Natural killer cell (primary cell): Measurements from ENCODE around the gene MON2. TPM values are rescaled to one million over a fixed set of nuclear protein-coding genes. Genes with fewer than 3 reads are reported as not detected.

Source experiments
- ATAC-seq, 3 donors: fragments of 150-1000 bp in 2 of 3; fragments of 200-7000 bp in 1 of 3; cut with Tn5 transposase; 1 replicate in 1 of 3; 2 replicates in 2 of 3; pipeline ENCODE4 v1.10.0; 2021; ENCODE audit warnings: mild to moderate bottlenecking in 2 of 3, moderate library complexity in 2 of 3
- DNase-seq, 2 donors: peaks; one replicate each; pipeline versions ENCODE4 v3.0.0 to v3.0.0-alpha.2; 2013 to 2021; ENCODE audit warnings: mixed read lengths in 1 of 2
- H3K27ac ChIP-seq: one replicate; pipeline ENCODE4 v1.5.1; 2013; ENCODE audit warnings: mild to moderate bottlenecking, low read length
- H3K27me3 ChIP-seq: one replicate; pipeline ENCODE4 v1.6.1; 2013; ENCODE audit warnings: low read length; ENCODE audit not compliant: control insufficient read depth, insufficient read depth
- H3K36me3 ChIP-seq: one replicate; pipeline ENCODE4 v1.6.1; 2013; ENCODE audit warnings: low read length; ENCODE audit not compliant: control insufficient read depth, insufficient read depth
- H3K4me1 ChIP-seq: one replicate; pipeline ENCODE4 v1.6.1; 2013; ENCODE audit warnings: low read length; ENCODE audit not compliant: control insufficient read depth, insufficient read depth
- H3K4me3 ChIP-seq: one replicate; pipeline ENCODE4 v1.5.1; 2013; ENCODE audit warnings: low read length
- H3K9me3 ChIP-seq: one replicate; pipeline ENCODE4 v1.6.1; 2013; ENCODE audit warnings: low read length; ENCODE audit not compliant: control insufficient read depth, insufficient read depth
- H3K27ac Mint-ChIP-seq, 2 donors: one replicate each; pipeline ENCODE4 v1.8.0; 2022; ENCODE audit warnings: mild to moderate bottlenecking in 2 of 2, mixed read lengths in 2 of 2, moderate library complexity in 1 of 2
- H3K27me3 Mint-ChIP-seq, 2 donors: one replicate each; pipeline ENCODE4 v1.8.0; 2022; ENCODE audit warnings: low read depth in 2 of 2, mixed read lengths in 2 of 2
- H3K36me3 Mint-ChIP-seq: one replicate; pipeline ENCODE4 v1.8.0; 2022; ENCODE audit warnings: mixed read lengths
- H3K4me1 Mint-ChIP-seq, 2 donors: one replicate each; pipeline ENCODE4 v1.8.0; 2022; ENCODE audit warnings: mixed read lengths in 2 of 2
- H3K4me3 Mint-ChIP-seq: one replicate; pipeline ENCODE4 v1.8.0; 2022; ENCODE audit warnings: mild to moderate bottlenecking, moderate library complexity, mixed read lengths
- H3K9me3 Mint-ChIP-seq, 2 donors: one replicate each; pipeline ENCODE4 v1.8.0; 2022; ENCODE audit warnings: mixed read lengths in 2 of 2
- CTCF ChIP-seq: fragments of 200-600 bp; IDR thresholded peaks from one replicate; pipeline ENCODE4 v1.8.0; 2022; ENCODE audit warnings: antibody characterized with exemption
- WGBS: methylation state at CpG from one replicate; pipeline ENCODE4 v1.1.7; 2013; ENCODE audit warnings: missing lambda C conversion rate; ENCODE audit not compliant: insufficient coverage; 5-methylcytosine and 5-hydroxymethylcytosine counted together
- intact Hi-C: fragments of 100-400 bp; cut with micrococcal nuclease; formaldehyde crosslinking; loops from one replicate; pipeline ENCODE4 v1.14.2; 2022
- total RNA-seq, 4 donors: library from RNA; stranded (reverse); fragments of 120-200 nt in 1 of 4; gene quantifications; one replicate each; pipeline versions ENCODE4 v1.2.3 to v1.2.4, GENCODE V29; 2013 to 2022

The MON2 gene
- total RNA-seq, 3 donors from 2014 or later (not counting 1 experiment from before 2014, with no cell fraction given), result 80.0 to 100 (median 86.7) TPM

DNA sequence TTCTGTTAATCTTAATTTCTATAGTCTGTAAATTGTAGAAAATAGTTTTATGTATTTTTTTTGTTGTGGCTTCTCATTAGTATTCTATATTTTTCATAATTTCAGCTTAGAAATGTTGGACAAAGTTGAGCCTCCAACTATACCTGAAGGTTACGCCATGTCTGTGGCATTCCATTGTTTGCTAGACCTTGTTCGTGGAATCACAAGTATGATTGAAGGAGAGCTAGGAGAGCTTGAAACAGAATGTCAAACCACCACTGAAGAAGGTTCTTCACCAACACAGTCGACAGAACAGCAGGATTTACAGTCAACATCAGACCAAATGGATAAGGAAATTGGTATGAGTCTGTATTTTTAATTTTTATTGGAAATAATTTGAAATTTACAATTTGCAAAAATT, 65.7 kb downstream of the MON2 start:
- DNase-seq, result no peak
- TF ChIP-seq CTCF, result no peak
- 100% methylated on average over 2 of the region's 3 CpGs for WGBS
- Mint-ChIP-seq H3K9me3 (no peaks in the 10 kb centered on the region), H3K27ac (no peak overlapping the region), H3K27me3 (no peaks in the 10 kb centered on the region), H3K36me3 (peaks cover 8% of the 10 kb centered on the region), H3K4me1 (no peaks in the 10 kb centered on the region), H3K4me3 (no peak overlapping the region)
- H3K4me1 ChIP-seq, result no peaks in the 10 kb centered on the region
- H3K27me3 ChIP-seq, result no peaks in the 10 kb centered on the region
- no peak overlapping the region for H3K4me3 ChIP-seq
- intact Hi-C loops, result no loop called here
- H3K36me3 ChIP-seq, result peaks cover 31% of the 10 kb centered on the region
- no peaks in the 10 kb centered on the region for H3K9me3 ChIP-seq
- H3K27ac ChIP-seq, result no peak overlapping the region
- ATAC-seq, result no peak

- no peaks in the 10 kb centered on the region for H3K4me1 Mint-ChIP-seq
- intact Hi-C loops, result no loop called here
- no peak overlapping the region for H3K4me3 Mint-ChIP-seq
Observed at GRCh38 chr12:62533087-62533754, 66.6 kb downstream of the MON2 start.

GRCh38 chr12:62533755-62534107, 67.1 kb downstream of the MON2 start:
- Histone ChIP-seq H3K27me3 (no peaks in the 10 kb centered on the region), H3K36me3 (peaks cover 42% of the 10 kb centered on the region), H3K4me3 (no peak overlapping the region), H3K27ac (no peak overlapping the region), H3K4me1 (no peaks in the 10 kb centered on the region), H3K9me3 (no peaks in the 10 kb centered on the region)
- no peaks in the 10 kb centered on the region for H3K4me1 Mint-ChIP-seq
- no peaks in the 10 kb centered on the region for H3K27me3 Mint-ChIP-seq
- H3K9me3 Mint-ChIP-seq, result no peaks in the 10 kb centered on the region
- TF ChIP-seq CTCF, result no peak
- 98% methylated on average over 2 of the region's 2 CpGs for WGBS
- H3K27ac Mint-ChIP-seq, result no peak overlapping the region
- H3K36me3 Mint-ChIP-seq, result peaks cover 8% of the 10 kb centered on the region
- ATAC-seq, result no peak
- H3K4me3 Mint-ChIP-seq, result no peak overlapping the region
- DNase-seq, result no peak
- intact Hi-C loops, result no loop called here

More at GRCh38 chr12:62533087-62533754, 66.6 kb downstream of the MON2 start:
- Histone ChIP-seq H3K4me3 (no peak overlapping the region), H3K27me3 (no peaks in the 10 kb centered on the region), H3K27ac (no peak overlapping the region), H3K9me3 (no peaks in the 10 kb centered on the region), H3K4me1 (no peaks in the 10 kb centered on the region), H3K36me3 (peaks cover 39% of the 10 kb centered on the region)
- WGBS, result 96% methylated on average over 2 of the region's 2 CpGs
- TF ChIP-seq CTCF, result no peak
- no peaks in the 10 kb centered on the region for H3K27me3 Mint-ChIP-seq
- no peak for ATAC-seq
- no peak overlapping the region for H3K27ac Mint-ChIP-seq
- no peak for DNase-seq
- H3K9me3 Mint-ChIP-seq, result no peaks in the 10 kb centered on the region
- H3K36me3 Mint-ChIP-seq, result peaks cover 8% of the 10 kb centered on the region

DNA sequence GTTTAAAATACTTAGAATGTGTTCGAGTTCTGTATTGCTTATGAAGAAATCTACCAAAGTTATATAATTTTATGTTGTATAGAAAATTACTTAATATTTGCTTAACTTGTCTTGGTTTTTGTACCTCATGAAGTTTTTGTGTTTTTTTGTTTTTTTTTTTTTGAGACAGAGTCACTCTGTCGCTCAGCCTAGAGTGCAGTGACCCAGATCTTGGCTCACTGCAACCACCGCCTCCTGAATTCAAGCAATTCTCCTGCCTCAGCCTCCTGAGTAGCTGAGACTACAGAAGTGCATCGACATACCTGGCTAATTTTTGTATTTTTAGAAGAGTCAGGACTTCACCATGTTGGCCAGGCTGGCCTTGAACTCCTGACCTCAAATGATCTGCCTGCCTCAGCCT, 69.9 kb downstream of the MON2 start:
- DNase-seq (no peak), ATAC-seq (no peak)
- no peak for TF ChIP-seq CTCF
- H3K36me3 Mint-ChIP-seq, result peaks cover 16% of the 10 kb centered on the region
- H3K27ac ChIP-seq, result no peak overlapping the region
- H3K4me3 Mint-ChIP-seq, result no peak overlapping the region
- WGBS, result 97% methylated on average over 3 of the region's 4 CpGs
- H3K27me3 Mint-ChIP-seq, result no peaks in the 10 kb centered on the region
- H3K4me3 ChIP-seq, result no peak overlapping the region
- H3K9me3 ChIP-seq, result no peaks in the 10 kb centered on the region
- peaks cover 51% of the 10 kb centered on the region for H3K36me3 ChIP-seq
- H3K27me3 ChIP-seq, result no peaks in the 10 kb centered on the region
- intact Hi-C loops, result no loop called here
- no peaks in the 10 kb centered on the region for H3K4me1 Mint-ChIP-seq
- H3K27ac Mint-ChIP-seq, result no peak overlapping the region
- no peaks in the 10 kb centered on the region for H3K4me1 ChIP-seq
- H3K9me3 Mint-ChIP-seq, result no peaks in the 10 kb centered on the region
